HG03571 (cell line): ENCODE measurements around the gene CAPZA2.
A peak's percentile ranks its signal among the peaks of the same experiment; 100 is the strongest.
"Not testable (repeated sequence)": the region's sequence is repeated elsewhere in the genome, so short reads cannot be mapped to it uniquely, and the experiment has no call there.

Experiments
- ATAC-seq: cut with Tn5 transposase; IDR thresholded peaks from one replicate; pipeline ENCODE4 v1.9.1; 2021; ENCODE audit not compliant: unreplicated experiment

The CAPZA2 gene

DNA sequence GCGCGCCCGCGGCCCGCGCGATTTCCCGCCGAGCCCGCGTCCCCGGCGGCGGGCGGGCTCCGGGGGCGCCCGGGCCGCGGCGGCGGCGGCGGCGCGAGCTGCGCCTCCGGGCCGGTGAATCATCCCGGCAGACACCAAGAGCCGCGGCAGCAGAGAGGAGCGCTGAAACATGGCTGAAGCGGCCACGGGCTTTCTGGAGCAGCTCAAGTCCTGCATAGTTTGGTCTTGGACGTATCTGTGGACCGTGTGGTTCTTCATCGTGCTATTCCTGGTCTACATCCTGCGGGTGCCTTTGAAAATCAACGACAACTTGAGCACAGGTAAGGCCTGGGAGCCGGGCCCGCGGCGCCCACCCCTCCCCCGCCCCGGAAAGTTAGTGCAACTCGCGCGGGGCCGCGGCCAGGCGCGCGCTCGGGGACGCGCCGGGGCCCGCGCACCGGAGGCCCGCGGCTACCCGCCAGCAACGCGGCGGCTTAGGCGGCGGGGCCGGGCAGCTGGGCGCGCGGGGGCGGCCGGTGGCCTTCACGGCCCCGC, 91.1 kb downstream of the CAPZA2 start, which contains the start of gene ST7:
ST7 (plus strand) TSS at position 130 of the 534 bp plus-strand sequence; CDS start at position 170, 40 bp downstream.
- ATAC-seq, result peak; percentile 42

DNA sequence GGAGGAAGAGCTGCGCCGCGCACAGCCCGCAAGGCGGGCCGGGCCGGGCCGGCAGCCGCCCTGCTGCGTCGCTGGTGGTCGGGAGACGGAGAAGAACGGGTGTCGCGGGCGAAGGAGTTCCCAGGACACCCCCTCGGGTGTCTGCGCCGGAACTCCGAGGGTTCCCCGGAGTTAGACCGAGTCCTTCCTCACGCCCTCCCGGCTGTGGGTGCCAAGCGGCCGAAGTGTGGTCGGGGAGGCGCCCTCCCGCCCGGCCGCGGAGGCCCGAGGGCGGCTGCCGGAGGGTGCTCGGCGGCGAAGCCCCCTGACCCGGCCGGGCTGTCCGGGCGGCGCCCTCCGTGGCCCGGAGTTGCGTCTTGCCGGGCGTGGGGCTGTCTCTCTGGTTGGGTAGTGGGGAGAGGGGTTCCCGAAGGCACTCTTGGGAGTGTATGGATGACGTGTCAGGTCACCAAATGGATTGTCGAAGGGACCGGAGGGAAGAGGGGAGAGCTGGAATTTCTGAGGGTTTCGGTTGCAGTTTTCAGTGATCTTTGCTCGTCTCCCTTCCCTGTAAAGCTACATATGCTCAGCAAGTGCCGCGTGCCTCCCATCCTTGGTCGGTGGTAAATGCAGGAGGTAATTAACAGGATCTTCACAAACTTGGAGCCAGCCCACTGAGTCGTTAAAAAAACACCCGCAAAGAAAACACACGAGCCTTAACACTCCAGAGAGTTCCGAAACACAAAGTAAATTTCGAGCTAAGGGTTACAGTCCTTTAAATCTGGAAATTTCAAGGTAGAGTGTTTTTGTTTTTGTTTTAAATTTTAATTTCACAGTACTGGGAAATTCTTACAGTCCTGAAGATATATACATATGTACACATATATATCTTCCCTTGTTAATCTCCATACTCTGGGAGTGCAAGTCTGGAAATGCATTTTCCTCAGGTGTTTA, 91.8 kb downstream of the CAPZA2 start:
- peak; percentile 9 for ATAC-seq

DNA sequence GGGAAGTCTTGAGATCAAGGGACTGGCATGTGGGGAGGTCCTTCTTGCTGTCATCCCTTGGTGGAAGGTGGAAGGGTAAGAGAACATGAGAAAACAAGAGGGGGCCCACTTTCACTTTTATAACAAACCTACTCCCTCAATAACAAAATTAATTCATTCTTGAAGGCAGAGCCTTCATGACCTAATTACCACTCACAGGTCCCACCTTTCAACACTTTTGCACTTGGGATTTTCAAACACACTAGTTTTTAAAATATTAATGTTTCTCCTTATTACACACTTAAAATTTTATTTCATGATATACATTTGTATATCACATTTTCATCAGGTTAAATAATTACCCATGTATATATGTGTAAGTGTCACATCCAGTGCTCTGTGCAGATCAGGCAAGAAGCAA, 93.0 kb downstream of the CAPZA2 start:
- ATAC-seq, result no peak

DNA sequence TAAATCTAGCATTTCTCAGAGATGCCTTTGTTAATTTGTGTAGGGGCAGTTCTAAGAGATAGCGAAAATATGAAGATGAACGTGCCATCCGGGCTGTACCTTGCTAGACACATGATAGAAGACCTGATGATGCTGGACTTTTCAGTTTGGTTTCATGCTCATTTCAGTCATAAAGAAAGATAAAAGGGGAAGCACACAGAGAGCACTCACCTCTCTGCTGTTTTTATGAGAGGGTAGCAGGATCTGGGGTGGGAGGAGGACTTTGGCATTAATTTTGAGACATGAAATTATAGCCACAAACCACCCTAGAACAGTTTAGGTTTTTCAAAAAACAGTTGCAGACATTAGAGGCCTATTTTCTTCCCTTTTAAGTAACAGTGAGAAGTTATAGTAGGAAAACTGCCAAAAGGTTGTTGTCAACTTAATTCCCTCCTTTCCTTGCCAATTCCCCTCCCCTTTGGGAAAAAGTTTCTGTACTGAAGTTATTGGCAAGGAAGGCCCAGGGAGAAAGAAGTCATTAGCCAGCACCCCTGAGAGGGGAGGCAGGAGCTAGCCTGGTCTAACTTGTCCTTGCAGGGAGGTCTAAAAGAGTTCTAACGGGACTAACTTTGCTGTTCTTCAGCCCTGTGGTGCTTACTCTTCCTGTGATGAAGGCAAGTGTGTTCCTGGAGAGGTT, 93.6 kb downstream of the CAPZA2 start:
- peak; percentile 74 for ATAC-seq

DNA sequence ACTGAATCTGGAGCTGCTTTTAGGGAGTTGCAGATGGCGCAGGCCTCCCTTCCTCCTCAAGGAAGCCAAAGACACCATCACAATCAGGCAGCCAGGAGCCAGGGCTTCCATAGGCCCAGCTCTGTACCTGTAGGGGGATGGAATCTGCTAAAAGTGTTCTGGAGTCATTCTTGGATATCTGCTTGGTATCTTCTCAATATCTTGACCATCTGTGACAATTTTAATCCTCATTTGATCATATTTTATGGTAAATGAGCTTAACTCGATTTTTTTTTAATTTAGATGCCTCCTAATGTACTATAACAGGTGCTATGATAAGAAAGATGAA, 94.1 kb downstream of the CAPZA2 start:
- no peak for ATAC-seq

DNA sequence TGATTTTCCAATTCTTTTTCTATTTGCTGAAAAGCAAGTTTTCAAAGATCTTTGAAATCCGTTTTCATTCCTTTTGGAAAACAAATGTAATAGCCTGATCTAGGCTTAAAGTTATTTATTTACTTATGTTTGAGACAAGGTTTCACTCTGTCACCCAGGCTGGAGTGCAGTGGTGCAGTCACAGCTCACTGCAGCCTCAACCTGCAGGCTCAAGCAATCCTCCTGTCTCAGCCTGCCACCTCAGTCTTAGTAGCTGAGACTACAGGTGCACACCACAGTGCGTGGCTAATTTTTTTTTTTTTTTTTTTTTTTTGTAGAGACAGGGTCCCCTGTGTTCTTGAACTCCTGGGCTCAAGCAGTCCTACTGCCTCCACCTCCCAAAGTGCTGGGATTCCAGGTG, 95.5 kb downstream of the CAPZA2 start:
- ATAC-seq, result peak; percentile 31

DNA sequence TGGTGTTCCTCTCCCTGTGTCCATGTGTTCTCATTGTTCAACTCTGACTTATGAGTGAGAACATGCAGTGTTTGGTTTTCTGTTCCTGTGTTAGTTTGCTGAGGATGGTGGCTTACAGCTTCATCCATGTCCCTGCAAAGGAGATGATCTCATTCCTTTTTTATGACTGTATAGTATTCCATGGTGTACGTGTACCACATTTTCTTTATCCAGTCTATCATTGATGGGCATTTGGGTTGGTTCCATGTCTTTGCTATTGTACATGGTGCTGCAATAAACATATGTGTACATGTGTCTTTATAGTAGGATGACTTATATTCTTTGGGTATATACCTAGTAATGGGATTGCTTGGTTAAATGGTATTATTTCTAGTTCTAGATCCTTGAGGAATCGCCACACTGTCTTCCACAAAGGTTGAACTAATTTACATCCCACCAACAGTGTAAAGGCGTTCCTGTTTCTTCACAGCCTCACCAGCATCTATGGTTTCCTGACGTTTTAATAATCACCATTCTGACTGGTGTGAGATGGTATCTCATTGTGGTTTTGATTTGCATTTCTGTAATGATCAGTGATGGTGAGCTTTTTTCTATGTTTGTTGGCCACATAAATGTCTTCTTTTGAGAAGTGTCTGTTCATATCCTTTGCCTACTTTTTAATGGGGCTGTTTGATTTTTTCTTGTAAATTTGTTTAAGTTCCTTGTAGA, 99.7 kb downstream of the CAPZA2 start:
- not testable (repeated sequence) for ATAC-seq

DNA sequence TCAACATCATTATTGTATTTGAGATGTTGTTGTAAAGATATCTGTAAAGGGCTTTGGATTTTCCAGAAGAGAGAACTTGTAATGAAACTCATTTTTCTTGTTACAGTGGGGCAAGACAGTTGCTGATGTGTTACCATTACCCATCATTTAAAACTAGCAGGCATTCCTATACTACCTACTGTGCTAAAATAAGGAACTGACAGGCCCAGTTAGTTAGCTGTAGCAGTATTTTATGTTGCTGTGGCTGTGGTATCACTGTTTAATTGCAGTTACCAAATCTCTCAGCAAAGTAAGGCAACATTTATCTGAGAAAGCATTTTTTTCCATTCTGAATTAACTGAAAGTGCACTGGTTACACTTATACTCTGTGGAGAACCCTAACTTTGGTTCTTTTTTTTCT, 100.8 kb downstream of the CAPZA2 start:
- no peak for ATAC-seq

DNA sequence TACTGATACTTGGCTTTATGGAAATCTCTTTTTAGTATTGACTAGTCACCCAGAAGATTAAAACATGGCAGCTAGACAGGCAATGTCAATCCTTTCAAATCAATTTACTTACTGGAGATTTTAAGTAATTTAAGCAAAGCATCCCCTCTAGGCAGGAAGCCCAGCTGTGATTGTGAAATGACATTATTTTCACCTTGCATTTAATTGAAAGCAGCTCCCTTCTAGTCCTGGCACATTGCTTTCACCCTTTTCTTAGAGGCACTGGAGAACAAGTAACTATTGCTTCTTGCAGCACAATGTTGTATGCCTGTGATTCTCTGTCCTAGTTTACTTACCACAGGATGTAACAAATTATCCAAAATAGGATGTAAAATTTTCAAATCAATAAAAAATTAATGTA, 104.2 kb downstream of the CAPZA2 start:
- no peak for ATAC-seq

DNA sequence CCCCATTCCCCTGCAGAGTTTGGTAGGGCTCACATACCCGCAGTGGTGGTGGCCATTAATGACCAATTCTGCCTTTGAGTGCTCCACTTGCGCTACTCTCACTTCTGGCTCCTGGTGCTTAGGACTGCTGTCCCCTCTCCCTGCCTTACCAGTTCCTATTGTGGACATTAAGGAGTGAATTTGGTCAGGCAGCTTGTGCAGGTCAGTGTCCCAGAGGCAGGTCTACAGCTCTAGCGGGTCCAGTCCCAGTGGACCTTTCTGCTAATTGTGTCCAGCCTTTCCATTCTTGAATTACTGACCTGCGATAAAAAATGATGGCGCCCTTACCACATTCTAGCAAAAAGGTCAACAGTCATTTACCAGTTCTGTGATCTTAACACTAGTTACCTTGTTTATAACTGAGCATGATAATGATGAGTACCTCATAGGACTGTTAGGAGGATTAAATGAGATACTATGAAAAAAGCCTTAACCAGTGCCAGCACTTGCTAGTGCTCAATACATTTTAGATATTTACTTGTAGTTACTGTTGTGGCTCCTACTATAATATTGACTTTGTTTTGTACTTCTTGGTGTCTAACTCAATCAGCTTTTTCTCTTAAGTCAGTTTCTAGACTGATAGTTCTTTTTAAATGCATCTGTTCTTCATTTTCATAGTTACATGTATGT, 105.0 kb downstream of the CAPZA2 start:
- ATAC-seq, result no peak

DNA sequence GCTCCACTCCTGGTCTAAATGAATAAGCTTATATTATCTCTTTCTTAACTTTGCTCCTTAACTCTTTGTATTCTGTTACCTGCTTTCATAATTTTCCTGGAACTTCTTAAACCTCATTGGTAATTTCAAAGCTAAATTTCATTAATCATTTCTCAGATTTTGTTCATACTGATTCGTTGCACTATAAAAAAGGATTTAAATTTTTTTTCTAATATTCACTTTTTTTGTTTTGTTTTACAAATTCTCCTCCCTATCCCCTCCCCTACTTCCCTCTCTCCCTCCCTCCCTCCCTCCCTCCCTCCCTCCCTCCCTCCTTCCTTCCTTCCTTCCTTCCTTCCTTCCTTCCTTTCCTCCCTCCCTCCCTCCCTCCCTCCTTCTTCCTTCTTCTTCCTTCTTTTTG, 105.6 kb downstream of the CAPZA2 start:
- no peak for ATAC-seq

DNA sequence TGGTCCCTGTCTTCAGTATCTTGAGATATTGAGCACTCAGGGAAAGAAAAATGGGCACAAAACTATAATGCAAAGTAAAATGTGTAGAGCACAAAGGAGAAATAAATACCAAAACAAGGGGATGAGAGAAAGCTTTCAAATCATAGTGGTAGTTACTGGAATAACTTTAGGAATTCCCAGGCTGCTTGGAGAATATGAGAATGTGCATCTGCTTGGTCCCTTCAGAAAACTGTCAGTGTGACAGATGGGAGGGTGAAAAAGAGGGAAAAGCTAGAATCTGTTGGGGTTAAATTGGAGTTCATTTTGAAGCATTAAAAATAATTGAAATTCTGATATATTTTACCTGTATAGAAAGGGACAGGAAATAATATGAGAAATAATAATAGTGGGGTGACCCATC, 106.2 kb downstream of the CAPZA2 start:
- ATAC-seq, result no peak

DNA sequence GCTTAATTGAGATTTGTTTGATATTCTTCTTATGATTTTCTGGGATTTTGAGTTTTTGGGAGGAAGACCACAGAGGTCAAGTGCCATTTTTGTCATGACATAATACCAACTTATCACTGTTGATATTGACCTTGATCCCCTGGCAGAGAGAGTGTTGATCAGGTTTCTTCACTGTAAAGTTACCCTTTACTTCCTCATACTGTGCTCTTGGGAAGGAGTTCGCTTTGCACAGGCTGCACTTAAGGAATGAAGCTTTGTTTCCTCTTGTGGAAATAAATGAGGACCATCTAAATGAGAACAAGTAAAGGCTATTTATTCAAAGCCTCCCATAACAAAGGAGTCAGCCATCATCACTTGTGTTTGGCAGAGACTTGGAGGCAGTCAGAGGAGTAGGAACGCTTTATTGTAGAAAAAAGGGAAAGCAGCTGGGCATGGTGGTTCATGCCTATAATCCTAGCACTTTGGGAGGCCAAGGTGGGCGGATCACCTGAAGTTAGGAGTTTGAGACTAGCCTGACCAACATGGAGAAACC, 107.0 kb downstream of the CAPZA2 start:
- ATAC-seq, result no peak

DNA sequence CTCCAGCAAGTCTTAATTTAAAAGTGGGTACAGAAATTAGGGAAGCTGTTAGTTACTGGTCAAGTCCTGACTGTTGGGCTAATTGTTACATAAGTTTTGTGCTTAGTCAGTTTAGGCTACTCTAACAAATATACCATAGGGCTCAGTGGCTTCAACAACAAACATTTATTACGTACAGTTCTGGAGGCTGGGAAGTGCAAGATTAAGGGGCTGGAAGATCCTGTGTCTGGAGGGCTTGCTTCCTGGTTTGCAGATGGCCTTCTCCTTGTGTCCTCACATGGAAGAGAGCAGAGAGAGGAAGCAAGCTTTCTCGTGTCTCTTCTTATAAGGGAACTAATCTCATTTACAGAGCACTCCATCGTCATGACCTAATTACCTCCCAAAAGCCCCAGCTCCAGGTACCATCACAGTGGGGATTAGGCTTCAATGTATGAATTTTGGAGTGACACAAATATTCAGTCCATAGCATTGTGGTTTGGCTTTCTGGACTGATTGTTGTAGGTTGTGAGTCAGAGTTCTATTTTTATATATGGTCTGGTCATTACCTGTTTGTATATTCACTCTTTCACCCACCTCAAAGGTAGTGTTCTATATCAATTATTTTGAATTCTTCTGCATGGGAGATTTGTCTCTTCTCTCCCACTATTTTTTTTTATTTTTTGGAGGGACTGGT, 108.0 kb downstream of the CAPZA2 start:
- peak; percentile 73 for ATAC-seq

DNA sequence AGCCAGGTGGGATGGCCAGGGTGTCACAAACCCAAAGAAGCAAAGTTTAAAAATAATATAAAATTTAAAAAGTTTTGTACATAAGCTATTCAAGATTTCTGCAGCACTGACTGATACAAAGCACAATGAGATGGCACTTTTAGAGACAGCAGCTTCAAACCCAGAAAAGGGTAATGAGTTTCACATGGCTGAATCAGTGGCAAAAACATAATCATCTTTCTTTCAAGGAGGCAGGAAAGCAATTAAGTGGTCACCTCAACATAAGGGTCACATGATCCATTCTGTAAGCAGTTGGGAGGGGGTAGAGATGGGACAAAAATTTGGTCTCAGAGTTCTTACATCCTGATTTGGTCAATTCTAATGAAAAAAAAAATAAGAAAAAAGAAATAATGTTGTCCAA, 108.8 kb downstream of the CAPZA2 start:
- ATAC-seq, result not testable (repeated sequence)
